ENCODE measurements around the gene CHRDL1. TPM values are rescaled to one million over a fixed set of nuclear protein-coding genes. Genes with fewer than 3 reads are reported as not detected.

Gene CHRDL1
- total RNA-seq, 1 experiment from 2014 or later = not detected

DNA sequence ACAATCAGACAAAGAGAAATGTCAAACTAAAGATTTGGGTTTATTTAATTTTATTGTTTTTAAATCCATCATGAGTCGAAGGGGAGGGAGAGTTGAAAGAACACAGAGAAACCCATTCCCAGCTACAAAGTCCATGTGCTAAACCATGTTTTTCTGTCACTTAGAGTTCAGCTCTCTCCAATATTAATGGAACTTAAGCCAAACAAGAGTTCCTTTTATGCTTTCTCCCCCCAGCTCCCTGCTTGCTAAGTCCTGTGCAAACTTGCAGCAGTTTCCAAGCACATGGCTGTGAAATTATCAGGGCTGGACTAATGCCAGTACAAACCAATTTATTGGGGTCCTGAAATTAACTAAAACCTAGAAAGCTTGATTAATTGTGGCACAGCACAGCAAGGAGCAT lies 9.7 kb upstream of the CHRDL1 start:
- Mint-ChIP-seq H3K27me3 (ENCODE audit: insufficient read depth, unreplicated experiment) (peaks cover 35% of the 10 kb centered on the region), H3K27ac (ENCODE audit: low read depth, unreplicated experiment) (no peak overlapping the region), H3K36me3 (ENCODE audit: insufficient read depth, unreplicated experiment) (no peaks in the 10 kb centered on the region), H3K4me3 (ENCODE audit: unreplicated experiment) (no peak overlapping the region), H3K4me1 (ENCODE audit: insufficient read depth, unreplicated experiment) (no peaks in the 10 kb centered on the region), H3K9me3 (ENCODE audit: unreplicated experiment) (no peaks in the 10 kb centered on the region)
- no TSS peak for BruUV-seq (replicated peaks)
- no peak for DNase-seq (ENCODE audit: unreplicated experiment)
- TF ChIP-seq, protein P1, sequence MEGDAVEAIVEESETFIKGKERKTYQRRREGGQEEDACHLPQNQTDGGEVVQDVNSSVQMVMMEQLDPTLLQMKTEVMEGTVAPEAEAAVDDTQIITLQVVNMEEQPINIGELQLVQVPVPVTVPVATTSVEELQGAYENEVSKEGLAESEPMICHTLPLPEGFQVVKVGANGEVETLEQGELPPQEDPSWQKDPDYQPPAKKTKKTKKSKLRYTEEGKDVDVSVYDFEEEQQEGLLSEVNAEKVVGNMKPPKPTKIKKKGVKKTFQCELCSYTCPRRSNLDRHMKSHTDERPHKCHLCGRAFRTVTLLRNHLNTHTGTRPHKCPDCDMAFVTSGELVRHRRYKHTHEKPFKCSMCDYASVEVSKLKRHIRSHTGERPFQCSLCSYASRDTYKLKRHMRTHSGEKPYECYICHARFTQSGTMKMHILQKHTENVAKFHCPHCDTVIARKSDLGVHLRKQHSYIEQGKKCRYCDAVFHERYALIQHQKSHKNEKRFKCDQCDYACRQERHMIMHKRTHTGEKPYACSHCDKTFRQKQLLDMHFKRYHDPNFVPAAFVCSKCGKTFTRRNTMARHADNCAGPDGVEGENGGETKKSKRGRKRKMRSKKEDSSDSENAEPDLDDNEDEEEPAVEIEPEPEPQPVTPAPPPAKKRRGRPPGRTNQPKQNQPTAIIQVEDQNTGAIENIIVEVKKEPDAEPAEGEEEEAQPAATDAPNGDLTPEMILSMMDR (IDR thresholded peaks at IDR 0.05; ENCODE audit: unreplicated experiment) = no peak
- ChIA-PET CTCF (interaction anchor here (0.7 kb wide), 1 partner anchor 119 kb away, joined by 3 read pairs; no protein-coding TSS in a partner anchor), POLR2A (interaction anchor here (1.1 kb wide), 1 partner anchor 10 kb away, joined by 3 read pairs; no protein-coding TSS in a partner anchor)
- intact Hi-C loops (cut with micrococcal nuclease) = no loop called here

DNA sequence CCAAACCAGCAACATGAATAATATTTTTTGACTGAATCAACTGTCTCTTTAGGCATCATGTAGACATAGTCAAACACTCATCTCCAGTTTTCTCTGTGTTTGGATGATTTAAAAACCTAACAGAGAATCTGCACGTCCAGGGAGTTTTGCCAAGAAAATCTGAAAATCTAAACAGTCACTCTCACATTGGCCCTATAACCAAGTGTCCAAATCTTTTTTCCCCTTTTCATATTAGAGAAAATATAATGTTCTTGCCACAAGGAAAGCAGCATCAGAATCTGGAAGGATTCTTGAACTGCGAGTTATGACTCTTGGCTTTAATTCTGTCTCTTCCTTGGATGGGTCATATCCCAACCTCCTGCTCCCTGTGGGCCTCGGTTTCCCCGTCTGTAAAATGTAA lies 8.8 kb upstream of the CHRDL1 start:
- no TSS peak for BruUV-seq (replicated peaks)
- Mint-ChIP-seq H3K27me3 (ENCODE audit: insufficient read depth, unreplicated experiment) (peaks cover 44% of the 10 kb centered on the region), H3K4me3 (ENCODE audit: unreplicated experiment) (no peak overlapping the region), H3K36me3 (ENCODE audit: insufficient read depth, unreplicated experiment) (no peaks in the 10 kb centered on the region), H3K27ac (ENCODE audit: low read depth, unreplicated experiment) (no peak overlapping the region), H3K4me1 (ENCODE audit: insufficient read depth, unreplicated experiment) (no peaks in the 10 kb centered on the region), H3K9me3 (ENCODE audit: unreplicated experiment) (no peaks in the 10 kb centered on the region)
- TF ChIP-seq, protein P1 (IDR thresholded peaks at IDR 0.05; ENCODE audit: unreplicated experiment) = no peak
- POLR2A ChIA-PET = no interaction called here
- CTCF ChIA-PET = interaction anchor here (0.8 kb wide), 1 partner anchor 380 kb away, joined by 3 read pairs; no protein-coding TSS in a partner anchor
- no peak for DNase-seq (ENCODE audit: unreplicated experiment)
- intact Hi-C loops (cut with micrococcal nuclease) = no loop called here

DNA sequence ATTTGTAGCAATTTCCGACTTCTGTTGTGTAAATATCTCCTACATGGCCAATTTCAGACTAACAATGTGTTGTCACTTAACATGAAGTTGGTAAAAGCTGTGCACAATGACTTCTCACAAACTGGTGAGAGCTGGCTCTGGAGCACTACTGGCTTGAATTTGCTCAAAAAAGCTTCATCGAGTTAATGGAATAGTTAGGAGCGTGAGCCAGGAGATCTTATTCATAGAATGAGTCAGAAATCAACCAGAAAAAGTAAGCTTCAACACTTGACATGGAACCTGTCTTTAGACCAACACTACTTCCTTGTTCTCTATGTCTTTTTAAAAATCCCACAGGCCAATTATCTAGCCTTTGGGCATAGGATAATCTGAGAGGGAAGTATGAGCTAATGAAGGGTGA lies 7.9 kb upstream of the CHRDL1 start:
- Mint-ChIP-seq H3K27ac (ENCODE audit: low read depth, unreplicated experiment) (no peak overlapping the region), H3K9me3 (ENCODE audit: unreplicated experiment) (no peaks in the 10 kb centered on the region), H3K4me3 (ENCODE audit: unreplicated experiment) (no peak overlapping the region), H3K27me3 (ENCODE audit: insufficient read depth, unreplicated experiment) (peaks cover 51% of the 10 kb centered on the region), H3K4me1 (ENCODE audit: insufficient read depth, unreplicated experiment) (no peaks in the 10 kb centered on the region), H3K36me3 (ENCODE audit: insufficient read depth, unreplicated experiment) (no peaks in the 10 kb centered on the region)
- TF ChIP-seq, protein P1 (IDR thresholded peaks at IDR 0.05; ENCODE audit: unreplicated experiment) = no peak
- no TSS peak for BruUV-seq (replicated peaks)
- ChIA-PET CTCF (no interaction called here), POLR2A (no interaction called here)
- no peak for DNase-seq (ENCODE audit: unreplicated experiment)
- intact Hi-C loops (cut with micrococcal nuclease) = no loop called here

GRCh38 chrX:110796407-110796697 lies 735 bp upstream of the CHRDL1 start:
- no peak for DNase-seq (ENCODE audit: unreplicated experiment)
- Mint-ChIP-seq H3K36me3 (ENCODE audit: insufficient read depth, unreplicated experiment) (no peaks in the 10 kb centered on the region), H3K27me3 (ENCODE audit: insufficient read depth, unreplicated experiment) (peaks cover 63% of the 10 kb centered on the region), H3K4me3 (ENCODE audit: unreplicated experiment) (peak overlapping the region; percentile 60), H3K27ac (ENCODE audit: low read depth, unreplicated experiment) (no peak overlapping the region), H3K4me1 (ENCODE audit: insufficient read depth, unreplicated experiment) (no peaks in the 10 kb centered on the region), H3K9me3 (ENCODE audit: unreplicated experiment) (no peaks in the 10 kb centered on the region)
- intact Hi-C loops (cut with micrococcal nuclease) = no loop called here
- no TSS peak for BruUV-seq (replicated peaks)
- TF ChIP-seq, protein P1 (IDR thresholded peaks at IDR 0.05; ENCODE audit: unreplicated experiment) = no peak
- ChIA-PET POLR2A (no interaction called here), CTCF (interaction anchor here (1.1 kb wide), 1 partner anchor 51 kb away, joined by 4 read pairs; no protein-coding TSS in a partner anchor)

Data from MCF 10A (cell line).